ENCODE results near the gene HMHB1.

Gene HMHB1

GRCh38 chr5:143812085-143812705, at the start of gene HMHB1:
Gene HMHB1, plus strand, starts transcription at chr5:143812161.
- H3K4me3 ChIP-seq (ENCODE audit: low read length), result no peak within 1 kb of the TSS
- no peak for DNase-seq (ENCODE audit: low read depth)
- TF ChIP-seq, protein P1, sequence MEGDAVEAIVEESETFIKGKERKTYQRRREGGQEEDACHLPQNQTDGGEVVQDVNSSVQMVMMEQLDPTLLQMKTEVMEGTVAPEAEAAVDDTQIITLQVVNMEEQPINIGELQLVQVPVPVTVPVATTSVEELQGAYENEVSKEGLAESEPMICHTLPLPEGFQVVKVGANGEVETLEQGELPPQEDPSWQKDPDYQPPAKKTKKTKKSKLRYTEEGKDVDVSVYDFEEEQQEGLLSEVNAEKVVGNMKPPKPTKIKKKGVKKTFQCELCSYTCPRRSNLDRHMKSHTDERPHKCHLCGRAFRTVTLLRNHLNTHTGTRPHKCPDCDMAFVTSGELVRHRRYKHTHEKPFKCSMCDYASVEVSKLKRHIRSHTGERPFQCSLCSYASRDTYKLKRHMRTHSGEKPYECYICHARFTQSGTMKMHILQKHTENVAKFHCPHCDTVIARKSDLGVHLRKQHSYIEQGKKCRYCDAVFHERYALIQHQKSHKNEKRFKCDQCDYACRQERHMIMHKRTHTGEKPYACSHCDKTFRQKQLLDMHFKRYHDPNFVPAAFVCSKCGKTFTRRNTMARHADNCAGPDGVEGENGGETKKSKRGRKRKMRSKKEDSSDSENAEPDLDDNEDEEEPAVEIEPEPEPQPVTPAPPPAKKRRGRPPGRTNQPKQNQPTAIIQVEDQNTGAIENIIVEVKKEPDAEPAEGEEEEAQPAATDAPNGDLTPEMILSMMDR (conservative IDR thresholded peaks at IDR 0.05; ENCODE audit: low read depth, low read length), result no peak

- no peak for DNase-seq (ENCODE audit: low read depth)
- no peak overlapping the region for H3K4me3 ChIP-seq (ENCODE audit: low read length)
- TF ChIP-seq, protein P1 (conservative IDR thresholded peaks at IDR 0.05; ENCODE audit: low read depth, low read length), result no peak
Measured at GRCh38 chr5:143762636-143763220, 49.2 kb upstream of the HMHB1 start.

GRCh38 chr5:143767162-143767561, 44.8 kb upstream of the HMHB1 start:
- no peak for DNase-seq (ENCODE audit: low read depth)
- TF ChIP-seq, protein P1 (conservative IDR thresholded peaks at IDR 0.05; ENCODE audit: low read depth, low read length), result no peak
- no peak overlapping the region for H3K4me3 ChIP-seq (ENCODE audit: low read length)

GRCh38 chr5:143769026-143769786, 42.8 kb upstream of the HMHB1 start:
- TF ChIP-seq, protein P1 (conservative IDR thresholded peaks at IDR 0.05; ENCODE audit: low read depth, low read length), result no peak
- DNase-seq (ENCODE audit: low read depth), result no peak
- no peak overlapping the region for H3K4me3 ChIP-seq (ENCODE audit: low read length)

GRCh38 chr5:143770450-143770849, 41.5 kb upstream of the HMHB1 start:
- DNase-seq (ENCODE audit: low read depth), result no peak
- H3K4me3 ChIP-seq (ENCODE audit: low read length), result no peak overlapping the region
- TF ChIP-seq, protein P1 (conservative IDR thresholded peaks at IDR 0.05; ENCODE audit: low read depth, low read length), result no peak

- TF ChIP-seq, protein P1 (conservative IDR thresholded peaks at IDR 0.05; ENCODE audit: low read depth, low read length), result no peak
- H3K4me3 ChIP-seq (ENCODE audit: low read length), result no peak overlapping the region
- no peak for DNase-seq (ENCODE audit: low read depth)
Measured at GRCh38 chr5:143771189-143771588, 40.8 kb upstream of the HMHB1 start.

Data from retinal pigment epithelial cell (primary cell).